Loucy (cell line): ENCODE results near the gene MCEE.

Experiments
- H2AFZ ChIP-seq: fragments of 200-600 bp; sonication (generic); 2 replicates; pipeline ENCODE4 v1.6.0; 2016; ENCODE audit warnings: antibody characterized with exemption, mild to moderate bottlenecking, low read length, moderate library complexity
- H3F3A ChIP-seq: fragments of 200-600 bp; 2 replicates; pipeline ENCODE4 v1.6.0; 2016; ENCODE audit warnings: antibody characterized with exemption, low read depth, mild to moderate bottlenecking
- H3K27me3 ChIP-seq: fragments of 200-600 bp; sonication (generic); 2 replicates; pipeline ENCODE4 v1.6.1; 2014; ENCODE audit warnings: low read length, mild to moderate bottlenecking; ENCODE audit not compliant: insufficient read depth, poor library complexity, severe bottlenecking
- H3K36me3 ChIP-seq: fragments of 200-600 bp; sonication (generic); 2 replicates; pipeline ENCODE4 v1.6.1; 2016; ENCODE audit warnings: low read length; ENCODE audit not compliant: insufficient read depth
- H3K4me1 ChIP-seq: fragments of 200-600 bp; sonication (generic); 2 replicates; pipeline ENCODE4 v1.5.1; 2014; ENCODE audit warnings: low read length, mild to moderate bottlenecking; ENCODE audit not compliant: insufficient read depth, poor library complexity, severe bottlenecking
- H3K4me2 ChIP-seq: fragments of 200-600 bp; sonication (generic); 2 replicates; pipeline ENCODE4 v1.6.0; 2014; ENCODE audit warnings: antibody characterized with exemption, low read length, low read depth, mild to moderate bottlenecking; ENCODE audit not compliant: poor library complexity, severe bottlenecking
- H3K4me3 ChIP-seq: fragments of 200-600 bp; sonication (generic); 2 replicates; pipeline ENCODE4 v1.5.1; 2014; ENCODE audit warnings: low read length, mild to moderate bottlenecking, mixed read lengths; ENCODE audit not compliant: poor library complexity, severe bottlenecking
- H3K79me2 ChIP-seq: fragments of 200-600 bp; sonication (generic); 2 replicates; pipeline ENCODE4 v1.6.1; 2014; ENCODE audit warnings: low read length; ENCODE audit not compliant: insufficient read depth
- H3K9ac ChIP-seq: fragments of 200-600 bp; sonication (generic); 2 replicates; pipeline ENCODE4 v1.6.0; 2014; ENCODE audit warnings: mild to moderate bottlenecking, low read depth, low read length, moderate library complexity; ENCODE audit not compliant: poor library complexity, severe bottlenecking
- H3K9me2 ChIP-seq: fragments of 200-600 bp; sonication (generic); replicated peaks from 2 replicates; pipeline ENCODE4 v1.6.1; 2016; ENCODE audit warnings: low read depth, low read length, mixed read lengths
- H3K9me3 ChIP-seq: fragments of 200-600 bp; sonication (generic); 2 replicates; pipeline ENCODE4 v1.6.1; 2014; ENCODE audit warnings: mild to moderate bottlenecking, antibody characterized with exemption, low read length, low read depth; ENCODE audit not compliant: insufficient read depth
- H4K20me1 ChIP-seq: fragments of 200-600 bp; sonication (generic); 2 replicates; pipeline ENCODE4 v1.6.0; 2014; ENCODE audit warnings: antibody characterized with exemption, low read length, mild to moderate bottlenecking; ENCODE audit not compliant: insufficient read depth, poor library complexity, severe bottlenecking
- EZH2phosphoT487 ChIP-seq: fragments of 200-600 bp; IDR thresholded peaks from 2 replicates; pipeline ENCODE4 v1.6.1; 2018; ENCODE audit warnings: antibody characterized with exemption, mild to moderate bottlenecking, moderate library complexity, borderline replicate concordance
- TF ChIP-seq, protein P1 (sequence below): fragments of 200-600 bp; sonication (generic); conservative IDR thresholded peaks from 2 replicates; pipeline ENCODE4 v1.5.1; 2014; ENCODE audit warnings: mild to moderate bottlenecking, antibody characterized with exemption, low read length

MCEE gene

DNA sequence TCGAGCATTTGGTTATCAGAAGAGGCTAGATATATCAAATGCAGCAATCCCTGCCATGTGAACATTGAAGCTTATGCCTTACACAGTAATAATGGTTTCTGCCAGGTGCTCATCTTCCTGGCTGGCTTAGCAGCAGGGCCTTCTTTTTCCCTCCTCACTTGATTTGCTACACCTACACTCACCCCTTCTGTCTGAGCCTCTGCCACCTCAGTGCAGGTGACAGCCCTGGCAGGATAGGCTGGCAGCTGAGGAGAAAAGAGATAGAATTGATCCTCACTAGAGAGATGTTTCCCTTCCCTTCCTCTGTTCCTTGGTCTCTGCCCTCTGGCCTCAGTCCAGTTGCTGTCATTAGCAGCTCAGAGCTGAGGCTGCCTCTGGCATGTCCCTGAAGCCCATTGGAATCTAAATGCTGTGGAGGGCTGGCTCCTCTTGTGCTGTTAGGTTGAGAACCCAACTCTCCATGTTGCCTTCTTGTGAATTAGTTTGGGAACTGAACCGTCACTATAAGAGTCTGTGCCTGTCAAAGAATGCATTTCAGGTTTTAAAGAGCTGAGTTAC lies 18.6 kb upstream of the MCEE start:
- H3K9me2 ChIP-seq: no peaks in the 10 kb centered on the region
- no peaks in the 10 kb centered on the region for H3F3A ChIP-seq
- H3K4me1 ChIP-seq: no peaks in the 10 kb centered on the region
- no peak overlapping the region for H3K4me3 ChIP-seq
- H3K9ac ChIP-seq: no peak overlapping the region
- no peak overlapping the region for H2AFZ ChIP-seq
- H3K27me3 ChIP-seq: no peaks in the 10 kb centered on the region
- peaks cover 65% of the 10 kb centered on the region; the same call in 1 of the 2 replicates for H3K36me3 ChIP-seq
- no peaks in the 10 kb centered on the region for H4K20me1 ChIP-seq
- no peaks in the 10 kb centered on the region for H3K79me2 ChIP-seq
- H3K9me3 ChIP-seq: no peaks in the 10 kb centered on the region
- no peak for TF ChIP-seq EZH2phosphoT487
- TF ChIP-seq, protein P1, sequence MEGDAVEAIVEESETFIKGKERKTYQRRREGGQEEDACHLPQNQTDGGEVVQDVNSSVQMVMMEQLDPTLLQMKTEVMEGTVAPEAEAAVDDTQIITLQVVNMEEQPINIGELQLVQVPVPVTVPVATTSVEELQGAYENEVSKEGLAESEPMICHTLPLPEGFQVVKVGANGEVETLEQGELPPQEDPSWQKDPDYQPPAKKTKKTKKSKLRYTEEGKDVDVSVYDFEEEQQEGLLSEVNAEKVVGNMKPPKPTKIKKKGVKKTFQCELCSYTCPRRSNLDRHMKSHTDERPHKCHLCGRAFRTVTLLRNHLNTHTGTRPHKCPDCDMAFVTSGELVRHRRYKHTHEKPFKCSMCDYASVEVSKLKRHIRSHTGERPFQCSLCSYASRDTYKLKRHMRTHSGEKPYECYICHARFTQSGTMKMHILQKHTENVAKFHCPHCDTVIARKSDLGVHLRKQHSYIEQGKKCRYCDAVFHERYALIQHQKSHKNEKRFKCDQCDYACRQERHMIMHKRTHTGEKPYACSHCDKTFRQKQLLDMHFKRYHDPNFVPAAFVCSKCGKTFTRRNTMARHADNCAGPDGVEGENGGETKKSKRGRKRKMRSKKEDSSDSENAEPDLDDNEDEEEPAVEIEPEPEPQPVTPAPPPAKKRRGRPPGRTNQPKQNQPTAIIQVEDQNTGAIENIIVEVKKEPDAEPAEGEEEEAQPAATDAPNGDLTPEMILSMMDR: no peak
- H3K4me2 ChIP-seq: no peak overlapping the region

DNA sequence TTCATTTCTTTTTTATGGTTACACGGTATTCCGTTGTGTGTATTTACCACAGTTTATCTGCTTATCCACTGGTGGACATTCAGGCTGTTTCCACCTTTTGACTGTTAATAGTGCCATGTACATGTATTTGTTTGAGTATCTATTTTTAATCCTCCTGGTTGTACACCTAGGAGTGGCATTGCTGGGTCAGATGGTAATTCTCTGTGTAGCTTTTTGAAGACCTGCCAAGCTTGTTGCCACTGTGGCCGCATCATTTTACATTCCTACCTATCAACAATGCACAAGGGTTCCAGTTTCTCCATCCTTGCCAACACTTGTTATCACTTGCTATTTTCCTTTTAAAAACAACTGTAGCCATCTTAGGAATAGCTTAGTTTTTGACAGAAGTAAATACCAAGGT lies 13.8 kb upstream of the MCEE start:
- H3K4me1 ChIP-seq: no peaks in the 10 kb centered on the region
- peaks cover 86% of the 10 kb centered on the region; the same call in 1 of the 2 replicates for H3K36me3 ChIP-seq
- no peak overlapping the region for H3K9ac ChIP-seq
- H3K4me3 ChIP-seq: no peak overlapping the region
- H3K4me2 ChIP-seq: no peak overlapping the region
- no peaks in the 10 kb centered on the region for H3K27me3 ChIP-seq
- no peaks in the 10 kb centered on the region for H3K79me2 ChIP-seq
- no peaks in the 10 kb centered on the region for H4K20me1 ChIP-seq
- H3K9me3 ChIP-seq: no peaks in the 10 kb centered on the region
- no peak for TF ChIP-seq EZH2phosphoT487
- TF ChIP-seq, protein P1: no peak
- no peaks in the 10 kb centered on the region for H3K9me2 ChIP-seq
- no peak overlapping the region for H2AFZ ChIP-seq
- H3F3A ChIP-seq: no peaks in the 10 kb centered on the region

DNA sequence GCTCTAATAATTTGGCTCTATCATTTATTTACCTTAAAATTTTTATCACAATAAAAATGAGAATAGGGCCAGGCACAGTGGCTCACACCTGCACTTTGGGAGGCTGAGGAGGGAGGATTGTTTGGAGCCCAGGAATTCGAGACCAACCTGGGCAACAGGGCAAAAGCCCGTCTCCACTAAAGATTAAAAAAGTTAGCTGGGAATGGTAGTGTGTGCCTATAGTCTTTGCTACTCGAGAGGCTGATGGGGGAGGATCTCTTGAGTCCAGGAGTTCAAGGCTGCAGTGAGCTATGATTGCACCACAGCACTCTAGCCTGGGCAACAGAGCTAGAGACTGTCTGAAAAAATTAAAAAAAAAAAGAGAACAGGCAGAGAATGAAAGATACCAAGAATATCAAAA lies 6.1 kb upstream of the MCEE start:
- Histone ChIP-seq H3K4me2 (no peak overlapping the region), H4K20me1 (peaks cover 22% of the 10 kb centered on the region), H3K36me3 (peaks cover 63% of the 10 kb centered on the region)

More for the DNA sequence above, 6.1 kb upstream of the MCEE start:
- H3K27me3 ChIP-seq: no peaks in the 10 kb centered on the region
- no peak overlapping the region for H3K4me3 ChIP-seq
- H3K9me3 ChIP-seq: no peaks in the 10 kb centered on the region
- H3K79me2 ChIP-seq: peaks cover 32% of the 10 kb centered on the region
- peaks cover 20% of the 10 kb centered on the region for H3K4me1 ChIP-seq
- no peaks in the 10 kb centered on the region for H3F3A ChIP-seq
- no peak overlapping the region for H3K9ac ChIP-seq
- H2AFZ ChIP-seq: no peak overlapping the region
- no peaks in the 10 kb centered on the region for H3K9me2 ChIP-seq
- no peak for TF ChIP-seq EZH2phosphoT487
- TF ChIP-seq, protein P1: no peak
